ENCODE data around the gene KIF17. TPM values are rescaled to one million over a fixed set of nuclear protein-coding genes. Genes with fewer than 3 reads are reported as not detected.

Gene KIF17
- total RNA-seq, 1 experiment from 2014 or later, result 2.4 TPM

DNA sequence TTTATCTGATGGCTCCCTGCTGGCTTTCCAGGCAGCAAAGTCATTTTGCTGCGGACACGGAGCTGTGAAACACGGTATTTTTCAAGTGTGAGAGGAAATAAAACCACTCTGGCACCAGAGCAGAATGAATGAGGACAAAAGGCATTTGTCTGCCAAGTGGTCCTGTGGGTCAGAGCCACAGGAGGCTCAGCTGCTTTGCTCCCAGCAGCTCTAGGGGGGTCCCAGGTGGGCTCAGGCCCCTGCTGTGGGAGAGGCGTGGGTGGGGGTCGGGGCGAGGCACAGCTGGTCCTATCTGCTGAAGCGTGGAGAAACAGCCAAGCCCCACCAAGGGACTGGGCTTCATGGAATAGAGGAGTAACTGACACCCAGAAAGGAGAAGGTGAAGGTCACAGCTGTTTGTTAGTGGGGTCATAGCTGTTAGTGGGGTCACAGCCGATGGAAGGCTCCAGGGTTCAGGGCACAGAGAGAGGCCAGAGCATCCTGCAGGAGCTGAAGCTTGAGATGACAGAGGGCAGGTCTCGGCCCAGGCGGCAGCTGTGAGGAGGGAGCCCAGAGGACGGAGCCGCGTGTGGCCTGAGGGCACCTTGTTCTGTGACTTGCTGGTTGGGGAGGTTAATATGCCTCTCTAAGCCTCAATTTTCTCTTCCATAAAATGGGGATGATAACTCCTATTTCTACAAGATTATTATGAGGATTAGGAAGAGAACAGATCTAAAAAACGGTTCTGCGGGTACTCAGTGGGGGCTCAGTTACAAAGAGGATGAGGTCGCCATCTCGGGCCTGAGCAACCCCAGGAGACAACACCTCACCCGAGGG, 7.1 kb downstream of the KIF17 start:
- RAD21 ChIA-PET (ENCODE audit: low non-redundant PET in 1 of 2, low total read pairs in 2 of 2, uncharacterized antibody in 2 of 2, unreplicated experiment in 2 of 2), result no interaction called here
- POLR2A ChIA-PET, result no interaction called here
- no peaks in the 10 kb centered on the region for H3K79me2 ChIP-seq (ENCODE audit: insufficient read depth, low read length)
- no peaks in the 10 kb centered on the region for H3K9me3 ChIP-seq (ENCODE audit: control insufficient read depth in 1 of 2, insufficient read depth in 1 of 2, low read depth in 1 of 2, low read length in 2 of 2)
- no peaks in the 10 kb centered on the region for H3K36me3 ChIP-seq (ENCODE audit: control insufficient read depth in 1 of 2, insufficient read depth in 2 of 2, low read length in 2 of 2)
- no peak overlapping the region for H3K9ac ChIP-seq (ENCODE audit: low read length)
- no peaks in the 10 kb centered on the region for H3K27me3 ChIP-seq (ENCODE audit: insufficient read depth, low read length)
- no peaks in the 10 kb centered on the region for H3K9me2 ChIP-seq (ENCODE audit: insufficient read depth)
- no peak overlapping the region for H3K4me3 ChIP-seq (replicated peaks in 1 of 2; ENCODE audit: low read depth in 1 of 2, low read length in 2 of 2)
- ATAC-seq (no peak), DNase-seq (ENCODE audit: low read depth, low spot score) (no peak)
- TF ChIP-seq SP1 (IDR thresholded peaks at IDR 0.05; ENCODE audit: low read depth) (no peak), ELF1 (IDR thresholded peaks at IDR 0.05; ENCODE audit: borderline replicate concordance, low read depth) (no peak), POLR2A (IDR thresholded peaks at IDR 0.05; ENCODE audit: borderline replicate concordance, extremely low read depth, insufficient read depth, insufficient read length) (no peak), POLR2AphosphoS5 (IDR thresholded peaks at IDR 0.05; ENCODE audit: low read depth, low read length) (no peak), EZH2 (IDR thresholded peaks at IDR 0.05) (no peak), YY1 (IDR thresholded peaks at IDR 0.05; ENCODE audit: extremely low read depth, insufficient replicate concordance, low read depth, low read length) (no peak), CEBPB (IDR thresholded peaks at IDR 0.05; ENCODE audit: low read depth) (no peak), ZFX (IDR thresholded peaks at IDR 0.05) (no peak), CBX3 (IDR thresholded peaks at IDR 0.05; ENCODE audit: low read depth) (no peak), SRF (IDR thresholded peaks at IDR 0.05; ENCODE audit: low read depth) (no peak), JUND (IDR thresholded peaks at IDR 0.05) (no peak), EGR1 (IDR thresholded peaks at IDR 0.05; ENCODE audit: low read depth) (no peak), FOSL1 (IDR thresholded peaks at IDR 0.05; ENCODE audit: low read depth) (no peak), RAD21 (IDR thresholded peaks at IDR 0.05; ENCODE audit: low read depth) (no peak)
- TF ChIP-seq, protein P1, sequence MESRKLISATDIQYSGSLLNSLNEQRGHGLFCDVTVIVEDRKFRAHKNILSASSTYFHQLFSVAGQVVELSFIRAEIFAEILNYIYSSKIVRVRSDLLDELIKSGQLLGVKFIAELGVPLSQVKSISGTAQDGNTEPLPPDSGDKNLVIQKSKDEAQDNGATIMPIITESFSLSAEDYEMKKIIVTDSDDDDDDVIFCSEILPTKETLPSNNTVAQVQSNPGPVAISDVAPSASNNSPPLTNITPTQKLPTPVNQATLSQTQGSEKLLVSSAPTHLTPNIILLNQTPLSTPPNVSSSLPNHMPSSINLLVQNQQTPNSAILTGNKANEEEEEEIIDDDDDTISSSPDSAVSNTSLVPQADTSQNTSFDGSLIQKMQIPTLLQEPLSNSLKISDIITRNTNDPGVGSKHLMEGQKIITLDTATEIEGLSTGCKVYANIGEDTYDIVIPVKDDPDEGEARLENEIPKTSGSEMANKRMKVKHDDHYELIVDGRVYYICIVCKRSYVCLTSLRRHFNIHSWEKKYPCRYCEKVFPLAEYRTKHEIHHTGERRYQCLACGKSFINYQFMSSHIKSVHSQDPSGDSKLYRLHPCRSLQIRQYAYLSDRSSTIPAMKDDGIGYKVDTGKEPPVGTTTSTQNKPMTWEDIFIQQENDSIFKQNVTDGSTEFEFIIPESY (IDR thresholded peaks at IDR 0.05; ENCODE audit: extremely low read depth, insufficient replicate concordance, low read length), result no peak
- TF ChIP-seq, protein P2, sequence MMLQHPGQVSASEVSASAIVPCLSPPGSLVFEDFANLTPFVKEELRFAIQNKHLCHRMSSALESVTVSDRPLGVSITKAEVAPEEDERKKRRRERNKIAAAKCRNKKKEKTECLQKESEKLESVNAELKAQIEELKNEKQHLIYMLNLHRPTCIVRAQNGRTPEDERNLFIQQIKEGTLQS (IDR thresholded peaks at IDR 0.05), result no peak
- TF ChIP-seq, protein P3, sequence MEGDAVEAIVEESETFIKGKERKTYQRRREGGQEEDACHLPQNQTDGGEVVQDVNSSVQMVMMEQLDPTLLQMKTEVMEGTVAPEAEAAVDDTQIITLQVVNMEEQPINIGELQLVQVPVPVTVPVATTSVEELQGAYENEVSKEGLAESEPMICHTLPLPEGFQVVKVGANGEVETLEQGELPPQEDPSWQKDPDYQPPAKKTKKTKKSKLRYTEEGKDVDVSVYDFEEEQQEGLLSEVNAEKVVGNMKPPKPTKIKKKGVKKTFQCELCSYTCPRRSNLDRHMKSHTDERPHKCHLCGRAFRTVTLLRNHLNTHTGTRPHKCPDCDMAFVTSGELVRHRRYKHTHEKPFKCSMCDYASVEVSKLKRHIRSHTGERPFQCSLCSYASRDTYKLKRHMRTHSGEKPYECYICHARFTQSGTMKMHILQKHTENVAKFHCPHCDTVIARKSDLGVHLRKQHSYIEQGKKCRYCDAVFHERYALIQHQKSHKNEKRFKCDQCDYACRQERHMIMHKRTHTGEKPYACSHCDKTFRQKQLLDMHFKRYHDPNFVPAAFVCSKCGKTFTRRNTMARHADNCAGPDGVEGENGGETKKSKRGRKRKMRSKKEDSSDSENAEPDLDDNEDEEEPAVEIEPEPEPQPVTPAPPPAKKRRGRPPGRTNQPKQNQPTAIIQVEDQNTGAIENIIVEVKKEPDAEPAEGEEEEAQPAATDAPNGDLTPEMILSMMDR (IDR thresholded peaks at IDR 0.05 in 2 of 3, conservative IDR thresholded peaks at IDR 0.05 in 1 of 3; ENCODE audit: borderline replicate concordance in 1 of 3, insufficient read depth in 1 of 3, low read depth in 2 of 3, low read length in 2 of 3), result no peak
- TF ChIP-seq, protein P4, sequence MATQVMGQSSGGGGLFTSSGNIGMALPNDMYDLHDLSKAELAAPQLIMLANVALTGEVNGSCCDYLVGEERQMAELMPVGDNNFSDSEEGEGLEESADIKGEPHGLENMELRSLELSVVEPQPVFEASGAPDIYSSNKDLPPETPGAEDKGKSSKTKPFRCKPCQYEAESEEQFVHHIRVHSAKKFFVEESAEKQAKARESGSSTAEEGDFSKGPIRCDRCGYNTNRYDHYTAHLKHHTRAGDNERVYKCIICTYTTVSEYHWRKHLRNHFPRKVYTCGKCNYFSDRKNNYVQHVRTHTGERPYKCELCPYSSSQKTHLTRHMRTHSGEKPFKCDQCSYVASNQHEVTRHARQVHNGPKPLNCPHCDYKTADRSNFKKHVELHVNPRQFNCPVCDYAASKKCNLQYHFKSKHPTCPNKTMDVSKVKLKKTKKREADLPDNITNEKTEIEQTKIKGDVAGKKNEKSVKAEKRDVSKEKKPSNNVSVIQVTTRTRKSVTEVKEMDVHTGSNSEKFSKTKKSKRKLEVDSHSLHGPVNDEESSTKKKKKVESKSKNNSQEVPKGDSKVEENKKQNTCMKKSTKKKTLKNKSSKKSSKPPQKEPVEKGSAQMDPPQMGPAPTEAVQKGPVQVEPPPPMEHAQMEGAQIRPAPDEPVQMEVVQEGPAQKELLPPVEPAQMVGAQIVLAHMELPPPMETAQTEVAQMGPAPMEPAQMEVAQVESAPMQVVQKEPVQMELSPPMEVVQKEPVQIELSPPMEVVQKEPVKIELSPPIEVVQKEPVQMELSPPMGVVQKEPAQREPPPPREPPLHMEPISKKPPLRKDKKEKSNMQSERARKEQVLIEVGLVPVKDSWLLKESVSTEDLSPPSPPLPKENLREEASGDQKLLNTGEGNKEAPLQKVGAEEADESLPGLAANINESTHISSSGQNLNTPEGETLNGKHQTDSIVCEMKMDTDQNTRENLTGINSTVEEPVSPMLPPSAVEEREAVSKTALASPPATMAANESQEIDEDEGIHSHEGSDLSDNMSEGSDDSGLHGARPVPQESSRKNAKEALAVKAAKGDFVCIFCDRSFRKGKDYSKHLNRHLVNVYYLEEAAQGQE (IDR thresholded peaks at IDR 0.05; ENCODE audit: low read depth), result no peak
- TF ChIP-seq, protein P5, sequence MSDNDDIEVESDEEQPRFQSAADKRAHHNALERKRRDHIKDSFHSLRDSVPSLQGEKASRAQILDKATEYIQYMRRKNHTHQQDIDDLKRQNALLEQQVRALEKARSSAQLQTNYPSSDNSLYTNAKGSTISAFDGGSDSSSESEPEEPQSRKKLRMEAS (IDR thresholded peaks at IDR 0.05), result no peak
- H3K4me2 ChIP-seq (ENCODE audit: low read length), result no peak overlapping the region
- CTCF ChIA-PET, result no interaction called here
- no peak overlapping the region for H3K27ac ChIP-seq (ENCODE audit: low read depth, low read length)
- no peaks in the 10 kb centered on the region for H4K20me1 ChIP-seq (ENCODE audit: insufficient read depth)
- no peak overlapping the region for H2AFZ ChIP-seq (ENCODE audit: low read depth, low read length, poor library complexity, severe bottlenecking)
- no peaks in the 10 kb centered on the region for H3K4me1 ChIP-seq (ENCODE audit: control insufficient read depth in 1 of 2, insufficient read depth in 2 of 2, low read length in 2 of 2)
- no TSS peak for BruUV-seq (replicated peaks)
- intact Hi-C loops (cut with micrococcal nuclease), result no loop called here

All from HCT116 (cell line).